ENCODE data around the gene NCOR2.

Gene NCOR2

GRCh38 chr12:124559182-124560017, 8.0 kb downstream of the NCOR2 start:
- DNase-seq (ENCODE audit: low spot score): no peak

GRCh38 chr12:124558313-124558712, 9.1 kb downstream of the NCOR2 start:
- no peak for DNase-seq (ENCODE audit: low spot score)

- DNase-seq (ENCODE audit: low spot score): no peak
Measured at GRCh38 chr12:124557518-124558223, 9.7 kb downstream of the NCOR2 start.

GRCh38 chr12:124556896-124557501, 10.4 kb downstream of the NCOR2 start:
- DNase-seq (ENCODE audit: low spot score): no peak

GRCh38 chr12:124556074-124556466, 11.3 kb downstream of the NCOR2 start:
- no peak for DNase-seq (ENCODE audit: low spot score)

- no peak for DNase-seq (ENCODE audit: low spot score)
Measured at GRCh38 chr12:124555168-124556073, 12.0 kb downstream of the NCOR2 start.

GRCh38 chr12:124554429-124555029, 12.9 kb downstream of the NCOR2 start:
- DNase-seq (ENCODE audit: low spot score): no peak

GRCh38 chr12:124553862-124554428, 13.5 kb downstream of the NCOR2 start:
- no peak for DNase-seq (ENCODE audit: low spot score)

- no peak for DNase-seq (ENCODE audit: low spot score)
Measured at GRCh38 chr12:124551268-124552144, 15.9 kb downstream of the NCOR2 start.

- DNase-seq (ENCODE audit: low spot score): no peak
Measured at GRCh38 chr12:124550123-124551089, 17.0 kb downstream of the NCOR2 start.

- DNase-seq (ENCODE audit: low spot score): no peak
Measured at GRCh38 chr12:124549629-124550028, 17.8 kb downstream of the NCOR2 start.

GRCh38 chr12:124548854-124549378, 18.5 kb downstream of the NCOR2 start:
- no peak for DNase-seq (ENCODE audit: low spot score)

- no peak for DNase-seq (ENCODE audit: low spot score)
Measured at GRCh38 chr12:124547626-124548025, 19.8 kb downstream of the NCOR2 start.

- DNase-seq (ENCODE audit: low spot score): no peak
Measured at GRCh38 chr12:124545508-124546418, 21.6 kb downstream of the NCOR2 start.

GRCh38 chr12:124544983-124545382, 22.4 kb downstream of the NCOR2 start:
- no peak for DNase-seq (ENCODE audit: low spot score)

GRCh38 chr12:124544311-124544970, 23.0 kb downstream of the NCOR2 start:
- DNase-seq (ENCODE audit: low spot score): no peak

All from HuH-7 (cell line).